Measurements from ENCODE around the gene PLXNA2.

PLXNA2 gene

DNA sequence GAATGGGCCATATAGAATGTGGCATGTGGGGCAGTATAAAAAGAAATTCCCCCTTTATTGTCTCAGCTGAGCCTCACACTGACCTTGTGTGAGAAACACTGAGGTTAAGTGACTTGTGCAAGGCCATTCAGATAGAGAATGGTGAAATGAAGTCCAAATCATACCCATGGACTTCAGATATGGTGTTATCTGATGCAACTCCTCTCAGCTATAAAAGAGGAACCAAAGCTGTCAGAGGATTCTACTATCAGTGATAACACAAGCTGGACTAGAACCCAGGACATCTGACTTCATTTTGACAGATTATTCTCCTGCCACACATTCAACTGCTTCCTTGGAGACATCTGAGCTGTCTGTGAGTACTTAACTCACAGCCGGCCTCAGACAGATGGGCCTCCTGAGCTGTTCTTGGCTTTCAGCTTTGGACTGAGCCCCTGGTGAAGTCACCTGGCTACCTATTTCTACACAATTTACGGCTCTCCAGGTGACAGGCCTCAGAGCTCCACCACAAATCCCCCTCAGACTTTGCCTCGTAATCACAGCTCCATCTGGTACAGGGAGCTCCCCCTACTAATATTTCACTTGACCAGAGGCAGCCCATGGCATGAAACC lies 104.6 kb downstream of the PLXNA2 start:
- Histone ChIP-seq H2BK15ac (replicated peaks; ENCODE audit: low read depth) (no peak overlapping the region), H2AK5ac (ENCODE audit: low read length) (no peak overlapping the region), H3K18ac (ENCODE audit: low read length) (no peak overlapping the region), H3K36me3 (ENCODE audit: control insufficient read depth, insufficient read depth, low read length) (peaks cover 5% of the 10 kb centered on the region), H3K4ac (ENCODE audit: low read depth, low read length) (no peak overlapping the region), H3K56ac (ENCODE audit: low read length) (no peak overlapping the region), H3K79me2 (ENCODE audit: control insufficient read depth, insufficient read depth, low read length) (no peaks in the 10 kb centered on the region), H2BK5ac (ENCODE audit: low read length) (no peak overlapping the region), H3K23ac (ENCODE audit: low read length) (no peak overlapping the region), H3K79me1 (ENCODE audit: low read length) (peaks cover 2% of the 10 kb centered on the region), H4K8ac (ENCODE audit: low read depth, low read length) (no peak overlapping the region), H2BK120ac (ENCODE audit: low read depth, low read length) (no peak overlapping the region), H3K4me1 (ENCODE audit: control insufficient read depth, low read depth, low read length) (peaks cover 9% of the 10 kb centered on the region), H3K4me3 (ENCODE audit: low read length) (no peak overlapping the region), H3K4me2 (ENCODE audit: low read length) (no peak overlapping the region), H4K5ac (ENCODE audit: low read length) (no peak overlapping the region), H3K9ac (ENCODE audit: low read length) (no peak overlapping the region), H3K27ac (ENCODE audit: low read depth, low read length) (no peak overlapping the region), H3K27me3 (ENCODE audit: insufficient read depth, low read length, poor library complexity) (no peaks in the 10 kb centered on the region)
- WGBS (ENCODE audit: extremely low coverage, insufficient coverage, low lambda C conversion rate): no CpG with 5 or more reads among the region's 3 CpGs
- no peak for DNase-seq

DNA sequence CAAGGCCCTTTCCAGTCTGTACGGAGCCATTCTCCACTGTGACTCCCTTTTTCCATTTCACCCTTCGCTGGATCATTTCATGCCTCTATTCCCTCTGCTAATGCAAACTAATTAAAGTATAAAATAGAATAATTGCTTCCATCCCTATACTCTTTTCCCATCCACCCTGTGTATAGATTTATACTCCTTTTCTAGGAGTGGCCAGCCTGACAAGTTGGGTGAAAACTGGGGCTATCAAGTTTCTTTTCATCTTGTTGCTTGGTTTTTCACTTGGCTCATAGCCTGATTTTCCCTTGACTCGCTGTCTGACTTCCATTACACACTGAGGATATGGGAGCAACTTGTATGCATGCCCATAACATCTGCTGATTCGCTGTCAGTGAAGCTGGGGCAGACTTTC lies 107.0 kb downstream of the PLXNA2 start:
- H3K79me1 ChIP-seq (ENCODE audit: low read length): peaks cover 2% of the 10 kb centered on the region
- no peak overlapping the region for H3K9ac ChIP-seq (ENCODE audit: low read length)
- no peak overlapping the region for H2AK5ac ChIP-seq (ENCODE audit: low read length)
- no peak overlapping the region for H3K23ac ChIP-seq (ENCODE audit: low read length)
- no peak overlapping the region for H3K18ac ChIP-seq (ENCODE audit: low read length)
- no peak overlapping the region for H4K8ac ChIP-seq (ENCODE audit: low read depth, low read length)
- H2BK5ac ChIP-seq (ENCODE audit: low read length): no peak overlapping the region
- no peak overlapping the region for H3K4me2 ChIP-seq (ENCODE audit: low read length)
- H3K4me1 ChIP-seq (ENCODE audit: control insufficient read depth, low read depth, low read length): peaks cover 15% of the 10 kb centered on the region
- DNase-seq: no peak
- H3K79me2 ChIP-seq (ENCODE audit: control insufficient read depth, insufficient read depth, low read length): no peaks in the 10 kb centered on the region
- H3K36me3 ChIP-seq (ENCODE audit: control insufficient read depth, insufficient read depth, low read length): peaks cover 2% of the 10 kb centered on the region
- H3K27ac ChIP-seq (ENCODE audit: low read depth, low read length): no peak overlapping the region
- no peak overlapping the region for H4K5ac ChIP-seq (ENCODE audit: low read length)
- no peak overlapping the region for H3K4ac ChIP-seq (ENCODE audit: low read depth, low read length)
- H2BK15ac ChIP-seq (replicated peaks; ENCODE audit: low read depth): no peak overlapping the region
- no peak overlapping the region for H3K4me3 ChIP-seq (ENCODE audit: low read length)
- H3K56ac ChIP-seq (ENCODE audit: low read length): no peak overlapping the region
- WGBS (ENCODE audit: extremely low coverage, insufficient coverage, low lambda C conversion rate): no CpG with 5 or more reads among the region's 4 CpGs
- no peaks in the 10 kb centered on the region for H3K27me3 ChIP-seq (ENCODE audit: insufficient read depth, low read length, poor library complexity)
- no peak overlapping the region for H2BK120ac ChIP-seq (ENCODE audit: low read depth, low read length)

DNA sequence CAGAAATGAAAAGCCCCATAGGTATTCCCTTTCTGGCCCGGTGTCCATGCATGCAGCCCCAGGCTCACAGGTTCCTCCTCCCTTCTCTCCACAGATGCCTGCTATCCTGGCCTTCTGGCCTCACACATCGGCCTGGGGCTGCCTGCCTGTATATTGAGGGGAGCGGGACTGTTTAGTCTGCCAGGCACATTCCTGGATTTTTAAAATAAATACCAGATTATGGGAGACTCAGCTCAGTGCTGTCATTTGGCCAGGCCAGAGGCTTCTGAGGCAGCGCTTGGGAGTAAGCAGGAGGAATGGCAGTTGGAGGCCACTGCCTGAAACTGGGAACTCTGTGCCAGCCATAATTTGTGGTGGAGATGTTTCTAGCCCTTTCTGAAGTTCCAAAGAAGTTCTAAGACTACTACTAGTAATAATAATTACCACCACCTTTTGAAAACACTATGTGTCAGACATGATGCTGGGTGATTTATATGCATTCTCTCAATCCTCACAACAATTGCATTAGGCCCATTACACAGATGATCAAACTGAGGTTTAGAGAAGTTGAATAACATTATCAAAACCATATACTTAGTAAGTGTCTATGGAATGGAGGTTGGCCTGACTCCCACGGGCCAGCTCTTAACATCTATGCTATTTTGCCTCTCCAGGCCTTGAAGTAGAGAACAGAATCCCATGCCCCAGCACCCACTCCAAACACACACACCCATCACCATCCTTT lies 107.6 kb downstream of the PLXNA2 start:
- Histone ChIP-seq H3K36me3 (ENCODE audit: control insufficient read depth, insufficient read depth, low read length) (no peaks in the 10 kb centered on the region), H3K79me2 (ENCODE audit: control insufficient read depth, insufficient read depth, low read length) (no peaks in the 10 kb centered on the region), H3K4ac (ENCODE audit: low read depth, low read length) (no peak overlapping the region), H3K23ac (ENCODE audit: low read length) (no peak overlapping the region), H2BK5ac (ENCODE audit: low read length) (no peak overlapping the region), H3K56ac (ENCODE audit: low read length) (no peak overlapping the region), H3K27ac (ENCODE audit: low read depth, low read length) (no peak overlapping the region), H3K4me1 (ENCODE audit: control insufficient read depth, low read depth, low read length) (peaks cover 16% of the 10 kb centered on the region), H2BK15ac (replicated peaks; ENCODE audit: low read depth) (no peak overlapping the region), H3K4me2 (ENCODE audit: low read length) (no peak overlapping the region), H3K9ac (ENCODE audit: low read length) (no peak overlapping the region), H4K5ac (ENCODE audit: low read length) (no peak overlapping the region), H2AK5ac (ENCODE audit: low read length) (no peak overlapping the region), H3K4me3 (ENCODE audit: low read length) (no peak overlapping the region), H4K8ac (ENCODE audit: low read depth, low read length) (no peak overlapping the region), H3K18ac (ENCODE audit: low read length) (no peak overlapping the region), H3K79me1 (ENCODE audit: low read length) (peaks cover 2% of the 10 kb centered on the region), H2BK120ac (ENCODE audit: low read depth, low read length) (no peak overlapping the region), H3K27me3 (ENCODE audit: insufficient read depth, low read length, poor library complexity) (no peaks in the 10 kb centered on the region)
- DNase-seq: no peak
- WGBS (ENCODE audit: extremely low coverage, insufficient coverage, low lambda C conversion rate): no CpG with 5 or more reads among the region's 5 CpGs

DNA sequence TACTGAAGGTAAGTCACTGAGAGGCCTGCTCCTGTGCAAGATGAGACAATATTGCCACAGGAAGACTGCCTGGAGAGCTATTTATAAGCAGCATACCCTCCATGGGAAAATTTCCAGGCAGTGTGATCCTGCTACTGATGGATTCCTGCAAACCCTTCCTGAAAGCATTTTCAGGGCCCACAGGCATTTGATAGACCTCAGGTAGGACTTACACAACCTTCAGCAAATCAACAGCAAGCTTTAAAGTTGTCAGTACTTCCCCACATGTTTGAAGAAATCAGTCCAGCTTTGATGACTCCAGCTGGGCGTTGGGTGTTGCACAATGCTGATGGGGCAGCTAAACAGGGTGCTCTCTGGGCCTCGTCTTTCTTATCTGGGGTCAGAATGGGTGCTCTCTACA lies 108.8 kb downstream of the PLXNA2 start:
- DNase-seq: no peak
- no peak overlapping the region for H2BK5ac ChIP-seq (ENCODE audit: low read length)
- H3K4me2 ChIP-seq (ENCODE audit: low read length): no peak overlapping the region
- no CpG with 5 or more reads among the region's 2 CpGs for WGBS (ENCODE audit: extremely low coverage, insufficient coverage, low lambda C conversion rate)
- H4K8ac ChIP-seq (ENCODE audit: low read depth, low read length): no peak overlapping the region
- H4K5ac ChIP-seq (ENCODE audit: low read length): no peak overlapping the region
- H3K79me2 ChIP-seq (ENCODE audit: control insufficient read depth, insufficient read depth, low read length): no peaks in the 10 kb centered on the region
- H3K9ac ChIP-seq (ENCODE audit: low read length): no peak overlapping the region
- no peak overlapping the region for H3K23ac ChIP-seq (ENCODE audit: low read length)
- no peaks in the 10 kb centered on the region for H3K27me3 ChIP-seq (ENCODE audit: insufficient read depth, low read length, poor library complexity)
- peaks cover 21% of the 10 kb centered on the region for H3K4me1 ChIP-seq (ENCODE audit: control insufficient read depth, low read depth, low read length)
- H3K4me3 ChIP-seq (ENCODE audit: low read length): no peak overlapping the region
- peaks cover 2% of the 10 kb centered on the region for H3K79me1 ChIP-seq (ENCODE audit: low read length)
- H3K56ac ChIP-seq (ENCODE audit: low read length): peak overlapping the region; percentile 9
- H2BK15ac ChIP-seq (replicated peaks; ENCODE audit: low read depth): no peak overlapping the region
- H2AK5ac ChIP-seq (ENCODE audit: low read length): no peak overlapping the region
- no peak overlapping the region for H3K4ac ChIP-seq (ENCODE audit: low read depth, low read length)
- H2BK120ac ChIP-seq (ENCODE audit: low read depth, low read length): no peak overlapping the region
- no peaks in the 10 kb centered on the region for H3K36me3 ChIP-seq (ENCODE audit: control insufficient read depth, insufficient read depth, low read length)
- H3K18ac ChIP-seq (ENCODE audit: low read length): no peak overlapping the region
- H3K27ac ChIP-seq (ENCODE audit: low read depth, low read length): no peak overlapping the region

DNA sequence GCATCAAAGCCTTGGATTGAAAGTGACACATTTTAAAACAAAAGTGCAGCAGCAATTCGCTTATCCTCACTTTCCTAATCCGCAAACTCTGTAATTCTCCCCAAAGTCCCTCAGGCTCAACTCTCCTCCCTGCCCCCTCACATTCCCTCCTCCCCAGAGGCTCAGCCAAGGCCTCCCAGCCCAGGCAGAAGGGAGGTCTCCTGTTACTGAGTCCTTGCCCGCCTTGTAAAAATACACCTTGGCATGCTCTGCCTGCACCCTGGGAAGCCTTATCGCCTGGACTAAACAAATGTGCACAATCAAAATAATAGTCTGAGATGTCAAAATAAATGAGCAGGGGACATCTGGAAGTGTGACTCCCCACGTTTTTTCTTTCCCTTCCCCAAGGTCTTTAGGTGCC lies 109.7 kb downstream of the PLXNA2 start:
- Histone ChIP-seq H3K36me3 (ENCODE audit: control insufficient read depth, insufficient read depth, low read length) (no peaks in the 10 kb centered on the region), H3K9ac (ENCODE audit: low read length) (no peak overlapping the region), H3K27me3 (ENCODE audit: insufficient read depth, low read length, poor library complexity) (no peaks in the 10 kb centered on the region), H2BK120ac (ENCODE audit: low read depth, low read length) (no peak overlapping the region), H3K4ac (ENCODE audit: low read depth, low read length) (no peak overlapping the region), H3K4me2 (ENCODE audit: low read length) (no peak overlapping the region), H4K5ac (ENCODE audit: low read length) (no peak overlapping the region), H3K4me3 (ENCODE audit: low read length) (no peak overlapping the region), H2BK5ac (ENCODE audit: low read length) (no peak overlapping the region), H3K56ac (ENCODE audit: low read length) (peak overlapping the region; percentile 30), H3K79me2 (ENCODE audit: control insufficient read depth, insufficient read depth, low read length) (no peaks in the 10 kb centered on the region), H3K23ac (ENCODE audit: low read length) (no peak overlapping the region), H2AK5ac (ENCODE audit: low read length) (no peak overlapping the region), H3K4me1 (ENCODE audit: control insufficient read depth, low read depth, low read length) (peaks cover 21% of the 10 kb centered on the region), H3K18ac (ENCODE audit: low read length) (no peak overlapping the region), H3K27ac (ENCODE audit: low read depth, low read length) (no peak overlapping the region), H2BK15ac (replicated peaks; ENCODE audit: low read depth) (no peak overlapping the region), H3K79me1 (ENCODE audit: low read length) (peaks cover 2% of the 10 kb centered on the region), H4K8ac (ENCODE audit: low read depth, low read length) (no peak overlapping the region)
- no CpG with 5 or more reads among the region's 5 CpGs for WGBS (ENCODE audit: extremely low coverage, insufficient coverage, low lambda C conversion rate)
- DNase-seq: no peak

DNA sequence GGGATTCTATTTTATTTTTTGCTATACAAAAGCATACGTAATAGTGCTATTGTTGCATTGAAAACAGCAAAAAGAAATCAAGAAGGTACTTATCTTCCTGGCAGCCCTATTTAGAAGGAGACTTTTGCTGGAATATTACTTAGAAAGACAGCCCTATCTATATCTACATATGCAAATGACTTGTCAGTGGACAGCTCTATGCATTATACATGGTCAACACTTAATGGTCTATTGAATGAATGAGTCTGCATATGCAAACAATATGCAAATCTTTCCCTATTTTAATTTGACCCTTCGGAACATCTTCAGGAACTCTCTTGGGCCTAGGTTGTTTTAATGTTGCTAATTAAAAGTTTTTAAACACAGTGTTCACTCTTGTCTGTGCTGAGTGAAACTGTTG lies 110.8 kb downstream of the PLXNA2 start:
- Histone ChIP-seq H2BK120ac (ENCODE audit: low read depth, low read length) (no peak overlapping the region), H3K4me1 (ENCODE audit: control insufficient read depth, low read depth, low read length) (peaks cover 22% of the 10 kb centered on the region), H3K4ac (ENCODE audit: low read depth, low read length) (no peak overlapping the region), H4K5ac (ENCODE audit: low read length) (no peak overlapping the region), H3K36me3 (ENCODE audit: control insufficient read depth, insufficient read depth, low read length) (no peaks in the 10 kb centered on the region), H3K18ac (ENCODE audit: low read length) (no peak overlapping the region), H3K27me3 (ENCODE audit: insufficient read depth, low read length, poor library complexity) (no peaks in the 10 kb centered on the region), H2AK5ac (ENCODE audit: low read length) (no peak overlapping the region), H2BK5ac (ENCODE audit: low read length) (no peak overlapping the region), H3K56ac (ENCODE audit: low read length) (no peak overlapping the region), H2BK15ac (replicated peaks; ENCODE audit: low read depth) (no peak overlapping the region), H4K8ac (ENCODE audit: low read depth, low read length) (no peak overlapping the region), H3K9ac (ENCODE audit: low read length) (no peak overlapping the region), H3K79me1 (ENCODE audit: low read length) (peaks cover 2% of the 10 kb centered on the region), H3K27ac (ENCODE audit: low read depth, low read length) (no peak overlapping the region), H3K23ac (ENCODE audit: low read length) (no peak overlapping the region), H3K4me3 (ENCODE audit: low read length) (no peak overlapping the region), H3K79me2 (ENCODE audit: control insufficient read depth, insufficient read depth, low read length) (no peaks in the 10 kb centered on the region), H3K4me2 (ENCODE audit: low read length) (no peak overlapping the region)
- WGBS (ENCODE audit: extremely low coverage, insufficient coverage, low lambda C conversion rate): no CpG with 5 or more reads among the region's 2 CpGs
- no peak for DNase-seq

Measured in mesendoderm (in vitro differentiated cells).